GM18502 (cell line): ENCODE data around the gene HDDC2.
A peak's percentile ranks its signal among the peaks of the same experiment; 100 is the strongest.

Source experiments
- ATAC-seq: cut with Tn5 transposase; IDR thresholded peaks from one replicate; pipeline ENCODE4 v1.9.1; 2021; ENCODE audit warnings: mild to moderate bottlenecking; ENCODE audit not compliant: unreplicated experiment, poor library complexity

HDDC2 gene, protein sequence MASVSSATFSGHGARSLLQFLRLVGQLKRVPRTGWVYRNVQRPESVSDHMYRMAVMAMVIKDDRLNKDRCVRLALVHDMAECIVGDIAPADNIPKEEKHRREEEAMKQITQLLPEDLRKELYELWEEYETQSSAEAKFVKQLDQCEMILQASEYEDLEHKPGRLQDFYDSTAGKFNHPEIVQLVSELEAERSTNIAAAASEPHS

GRCh38 chr6:125301435-125302391, at the start of gene HDDC2:
Gene HDDC2, minus strand, starts transcription at chr6:125301967. Its CDS starts 35 bp downstream, at chr6:125301932.
- ATAC-seq = peak; percentile 82

DNA sequence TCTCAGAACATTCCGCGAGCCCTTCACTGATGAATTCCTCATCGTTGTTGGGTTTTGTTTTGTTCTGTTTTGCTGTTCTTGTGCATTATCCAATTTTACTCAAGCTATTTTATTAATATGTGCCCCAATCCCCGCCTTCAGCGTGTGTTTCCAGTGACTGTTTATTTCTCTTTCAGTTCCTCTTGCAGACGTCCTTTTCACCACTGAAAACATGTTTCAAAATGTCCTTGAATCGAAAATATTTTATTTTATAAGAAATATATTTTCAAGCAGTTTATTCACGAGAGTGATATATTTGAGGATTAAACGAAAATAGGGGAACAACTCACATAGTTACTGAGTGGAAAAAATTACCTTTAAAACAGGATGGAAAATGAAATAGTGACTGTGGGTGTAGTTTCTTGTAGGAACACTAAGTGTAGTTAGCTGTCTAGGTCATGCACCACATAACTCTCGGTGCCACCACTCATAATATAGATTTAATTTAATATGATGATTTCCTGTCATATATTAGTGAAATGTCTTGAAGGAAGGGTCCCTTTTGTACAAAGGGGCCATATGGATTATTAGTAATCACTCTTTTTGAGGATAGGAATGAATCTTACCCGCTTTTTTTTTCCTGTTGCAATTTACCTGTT, 45.3 kb upstream of the HDDC2 start:
- ATAC-seq = peak; percentile 86

GRCh38 chr6:125346201-125346925, 44.6 kb upstream of the HDDC2 start:
- peak; percentile 52 for ATAC-seq

- ATAC-seq = no peak
Observed at GRCh38 chr6:125341460-125341859, 39.7 kb upstream of the HDDC2 start.

DNA sequence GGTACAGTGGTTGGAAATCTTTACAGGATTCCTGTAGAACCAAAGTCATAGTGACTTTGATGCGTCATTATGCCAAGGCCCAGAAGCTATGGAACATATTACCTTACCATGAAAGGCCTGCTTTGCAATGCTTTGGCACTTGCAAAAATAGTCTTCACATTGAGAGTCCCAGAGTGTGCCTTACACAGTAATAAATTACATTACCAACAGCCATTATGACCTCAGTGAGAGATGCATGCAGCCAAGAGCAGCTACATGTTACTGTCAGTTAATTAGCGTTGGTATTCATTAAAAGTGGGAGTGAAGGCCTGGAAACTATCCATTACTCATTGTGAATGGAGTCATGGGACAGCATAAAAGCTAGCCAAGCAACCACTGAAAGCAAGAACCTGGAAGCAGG, 39.2 kb upstream of the HDDC2 start:
- ATAC-seq = no peak

DNA sequence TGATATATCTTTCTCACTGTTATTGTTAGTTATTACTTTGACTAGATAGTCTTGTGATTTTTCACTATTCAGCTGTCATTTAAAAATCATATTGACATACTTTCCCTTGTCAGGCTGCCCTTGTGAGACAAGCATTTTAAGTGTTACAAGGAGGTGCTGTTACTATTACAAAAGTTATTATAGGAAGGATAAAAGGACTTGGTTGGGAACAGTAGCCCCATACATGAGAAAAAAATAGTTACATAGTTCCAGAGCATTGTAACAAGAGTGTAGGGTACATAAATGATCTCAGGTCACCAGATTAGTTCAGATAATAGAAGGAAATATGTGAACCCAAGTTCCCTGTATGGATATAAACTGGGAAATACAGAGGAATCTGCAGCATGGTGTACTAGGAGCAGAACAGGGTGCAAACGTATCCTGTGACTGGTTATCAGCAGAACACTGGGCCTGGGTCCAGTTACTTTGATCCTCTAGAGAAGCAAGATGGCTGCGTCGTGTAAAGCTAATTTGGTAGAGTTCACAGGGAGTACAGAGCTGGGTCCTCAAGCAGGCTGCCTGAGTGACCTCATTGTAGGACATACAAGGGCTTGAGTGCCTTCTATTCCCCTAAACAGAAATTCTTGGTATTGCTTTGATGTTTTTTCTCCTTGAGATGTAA, 38.5 kb upstream of the HDDC2 start:
- no peak for ATAC-seq

DNA sequence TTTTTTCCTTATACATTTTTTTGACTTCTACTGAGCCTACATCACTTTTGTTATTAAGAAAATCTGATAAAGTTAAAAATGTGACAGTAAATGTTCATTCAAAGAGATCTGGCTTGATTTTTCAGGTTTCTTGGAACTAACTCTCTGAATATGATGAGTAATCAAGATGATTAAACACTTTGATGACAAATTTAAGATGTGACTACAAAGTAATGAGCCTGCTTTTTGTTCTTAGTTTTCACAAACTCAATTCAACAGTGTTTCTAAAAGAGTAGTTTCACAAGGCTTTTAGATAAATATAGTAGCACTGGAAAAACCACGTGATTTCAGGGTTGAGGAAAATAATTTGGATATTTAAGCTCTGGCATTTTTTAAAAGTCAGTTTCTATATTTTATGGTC, 37.9 kb upstream of the HDDC2 start:
- ATAC-seq = no peak

DNA sequence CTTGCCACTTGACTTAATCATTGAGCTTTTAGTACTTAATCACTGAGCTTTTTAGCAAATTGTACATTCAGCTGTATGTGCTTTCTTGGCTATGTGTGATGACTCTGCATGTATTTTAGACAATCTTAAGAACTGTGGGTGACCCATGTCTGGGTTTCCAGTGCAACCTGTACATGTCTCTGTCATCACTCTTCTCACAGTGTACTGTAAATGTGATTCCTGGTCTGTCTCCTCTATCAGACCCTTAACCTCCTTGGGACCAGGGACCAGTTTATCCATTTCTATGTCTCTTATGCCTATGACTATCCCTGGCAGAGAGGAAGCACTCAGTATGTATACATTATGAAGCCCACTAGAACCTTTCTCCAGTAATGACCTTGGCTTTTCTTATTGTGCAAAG, 36.6 kb upstream of the HDDC2 start:
- ATAC-seq = no peak

DNA sequence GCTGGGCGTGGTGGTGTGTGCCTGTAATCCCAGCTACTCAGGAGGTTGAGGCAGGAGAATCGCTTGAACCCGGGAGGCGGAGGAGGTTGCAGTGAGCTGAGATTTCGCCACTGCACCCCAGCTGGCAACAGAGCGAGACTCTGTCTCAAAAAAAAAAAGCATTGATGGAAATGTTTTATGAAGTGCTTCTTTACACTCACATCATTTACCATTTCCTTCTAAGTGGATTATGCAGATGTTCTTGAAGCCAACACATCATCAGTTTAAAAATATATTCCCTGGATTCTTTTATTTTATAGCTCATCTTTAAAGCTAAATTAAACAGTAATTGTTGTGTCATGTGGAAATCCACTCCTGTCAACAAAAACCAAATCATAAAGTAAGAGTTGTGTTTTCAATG, 35.9 kb upstream of the HDDC2 start:
- no peak for ATAC-seq

DNA sequence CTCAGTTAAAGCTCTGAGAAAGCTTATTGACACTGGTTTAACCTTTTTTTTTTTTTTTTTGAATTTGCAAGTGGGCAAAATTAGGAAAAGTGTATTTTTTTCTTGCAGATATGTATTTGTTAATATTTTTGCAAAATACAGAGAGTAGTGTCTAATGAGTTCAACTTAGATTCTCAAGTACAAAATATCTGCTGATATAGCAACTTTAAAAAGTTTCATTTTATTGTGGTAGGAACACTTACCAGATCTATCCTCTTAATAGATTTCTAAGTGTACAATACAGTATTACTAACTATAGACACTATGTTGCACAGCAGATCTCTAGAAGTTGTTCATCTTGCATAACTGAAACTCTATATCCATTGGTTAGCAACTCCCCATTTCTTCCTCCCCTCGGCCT, 30.9 kb upstream of the HDDC2 start:
- ATAC-seq = no peak

GRCh38 chr6:125325586-125325985, 23.8 kb upstream of the HDDC2 start:
- ATAC-seq = no peak

- no peak for ATAC-seq
Observed at GRCh38 chr6:125323376-125323775, 21.6 kb upstream of the HDDC2 start.

GRCh38 chr6:125316621-125317020, 14.9 kb upstream of the HDDC2 start:
- no peak for ATAC-seq

DNA sequence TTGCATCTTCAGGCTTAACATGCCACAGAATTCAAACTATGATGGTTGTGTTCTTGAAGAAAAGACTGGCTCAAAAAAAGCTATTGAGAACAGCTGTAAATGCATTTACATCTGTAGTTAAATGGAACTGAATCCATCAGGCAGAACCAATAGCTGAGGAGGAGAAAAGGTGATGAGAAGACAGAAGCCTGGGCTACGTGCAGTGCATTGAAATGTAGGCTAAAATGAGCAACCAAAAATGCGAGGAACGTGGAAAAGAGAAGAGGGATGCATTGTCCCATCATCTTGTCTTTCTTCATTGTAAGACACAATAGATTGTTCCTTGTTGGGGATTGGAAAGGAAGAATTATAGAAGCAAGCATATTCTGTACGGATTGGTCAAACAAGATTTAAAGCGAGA, 13.8 kb upstream of the HDDC2 start:
- ATAC-seq = no peak

- ATAC-seq = peak; percentile 88
Observed at GRCh38 chr6:125314009-125314581, 12.3 kb upstream of the HDDC2 start.

- ATAC-seq = no peak
Observed at GRCh38 chr6:125312950-125313349, 11.2 kb upstream of the HDDC2 start.

- no peak for ATAC-seq
Observed at GRCh38 chr6:125312478-125312877, 10.7 kb upstream of the HDDC2 start.

DNA sequence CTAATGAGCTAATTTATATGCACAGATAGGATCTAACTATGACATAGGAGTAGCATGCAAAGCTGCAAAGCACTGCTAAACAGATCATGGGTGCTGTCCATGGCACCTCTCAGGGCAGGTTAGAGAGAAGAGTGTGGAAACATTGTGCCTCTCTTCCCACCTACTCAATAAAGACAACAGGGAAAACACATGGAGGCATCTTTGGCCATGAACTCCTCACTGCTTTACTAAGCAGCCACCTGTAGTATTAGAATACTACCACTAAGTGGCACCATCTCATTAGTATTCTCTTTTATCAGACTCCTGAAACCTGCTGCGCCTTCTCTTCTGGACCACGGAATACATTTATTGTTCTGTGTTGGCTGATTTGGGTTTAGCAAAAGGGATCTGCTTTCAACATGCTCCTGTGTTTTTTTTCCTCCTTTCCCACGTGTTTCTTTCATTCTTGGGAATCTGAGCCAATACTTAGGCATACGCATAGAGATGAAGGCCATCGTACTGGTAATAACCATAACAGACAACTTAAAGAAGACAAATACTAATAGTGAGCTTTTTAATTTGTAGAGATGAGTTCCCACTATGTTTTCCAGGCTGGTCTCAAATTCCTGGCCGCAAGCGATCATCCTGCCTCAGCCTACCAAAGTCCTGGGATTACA, 9.4 kb upstream of the HDDC2 start:
- peak; percentile 91 for ATAC-seq

GRCh38 chr6:125307964-125308615, 6.3 kb upstream of the HDDC2 start:
- no peak for ATAC-seq
